ENCODE data around the gene FRY. TPM values are rescaled to one million over a fixed set of nuclear protein-coding genes. Genes with fewer than 3 reads are reported as not detected.

The FRY gene
- total and polyA plus RNA-seq, 9 of the 15 experiments (the other 6 are each of a cell fraction or from before 2014, with no cell fraction given) = 0.03 to 0.31 (median 0.11) TPM; not detected in 3

GRCh38 chr13:32281096-32281495, 249.5 kb downstream of the FRY start (continued):
- TF ChIP-seq E2F8 (IDR thresholded peaks at IDR 0.05; ENCODE audit: low read depth, partially characterized antibody) = no peak
- no peak for TF ChIP-seq ZNF583 (CRISPR knock-in tag; IDR thresholded peaks at IDR 0.05)
- TF ChIP-seq NONO (IDR thresholded peaks at IDR 0.05; ENCODE audit: low read depth in 2 of 2, low read length in 1 of 2) = no peak
- no peak for TF ChIP-seq ARID1B (IDR thresholded peaks at IDR 0.05)
- no peak for TF ChIP-seq RB1 (IDR thresholded peaks at IDR 0.05; ENCODE audit: low read depth)
- TF ChIP-seq ZC3H11A (IDR thresholded peaks at IDR 0.05; ENCODE audit: low read depth, low read length) = no peak
- no peak for TF ChIP-seq XRCC3 (IDR thresholded peaks at IDR 0.05)
- TF ChIP-seq RBM15 (IDR thresholded peaks at IDR 0.05; ENCODE audit: insufficient read depth, low read length) = no peak
- no peak for TF ChIP-seq MGA (IDR thresholded peaks at IDR 0.05)
- no peak for TF ChIP-seq KAT7 (CRISPR knock-in tag; IDR thresholded peaks at IDR 0.05; ENCODE audit: borderline replicate concordance)

All from K562 (cell line).